ENCODE measurements around the gene TOP3B. TPM values are rescaled to one million over a fixed set of nuclear protein-coding genes. Genes with fewer than 3 reads are reported as not detected.

TOP3B gene
- total and polyA plus RNA-seq, 9 of the 15 experiments (the other 6 are each of a cell fraction or from before 2014, with no cell fraction given) = 3.0 to 188 (median 112) TPM

GRCh38 chr22:21938071-21938822 lies 44.3 kb downstream of the TOP3B start (continued):
- TF ChIP-seq ARID3A (IDR thresholded peaks at IDR 0.05; ENCODE audit: borderline replicate concordance, low read depth, low read length) = peak; percentile 92; the same call in 1 of the 2 replicates
- no peak for TF ChIP-seq ZNF592 (IDR thresholded peaks at IDR 0.05)
- peak; percentile 94 for TF ChIP-seq ZC3H11A (IDR thresholded peaks at IDR 0.05; ENCODE audit: low read depth, low read length)
- TF ChIP-seq ZNF75A (CRISPR knock-in tag; IDR thresholded peaks at IDR 0.05) = no peak
- peak; percentile 100 for TF ChIP-seq SMC3 (conservative IDR thresholded peaks at IDR 0.05; ENCODE audit: insufficient read depth, low read depth, low read length)
- TF ChIP-seq EP300 (IDR thresholded peaks at IDR 0.05; ENCODE audit: low read length) = peak; percentile 83
- peak; percentile 95 for TF ChIP-seq ZKSCAN1 (IDR thresholded peaks at IDR 0.05; ENCODE audit: low read depth, low read length)
- TF ChIP-seq ZNF586 (CRISPR knock-in tag; conservative IDR thresholded peaks at IDR 0.05) = no peak
- no peak for TF ChIP-seq NR1H2 (CRISPR knock-in tag; IDR thresholded peaks at IDR 0.05)
- no peak for TF ChIP-seq CCAR2 (IDR thresholded peaks at IDR 0.05; ENCODE audit: low read depth, low read length)
- TF ChIP-seq CTBP1 (IDR thresholded peaks at IDR 0.05; ENCODE audit: borderline replicate concordance) = no peak
- TF ChIP-seq COPS2 (conservative IDR thresholded peaks at IDR 0.05) = no peak
- TF ChIP-seq ARID1B (IDR thresholded peaks at IDR 0.05) = no peak
- TF ChIP-seq TAF15 (IDR thresholded peaks at IDR 0.05; ENCODE audit: low read depth, low read length) = no peak
- no peak for TF ChIP-seq ZKSCAN3 (CRISPR knock-in tag; IDR thresholded peaks at IDR 0.05)
- no peak for TF ChIP-seq RNF219 (CRISPR knock-in tag; IDR thresholded peaks at IDR 0.05)
- no peak for TF ChIP-seq POLR3A (IDR thresholded peaks at IDR 0.05; ENCODE audit: borderline replicate concordance, extremely low read depth, insufficient read depth, insufficient read length)
- no peak for TF ChIP-seq PHB (CRISPR knock-in tag; IDR thresholded peaks at IDR 0.05)
- peak; percentile 39; the same call in 1 of the 2 replicates for TF ChIP-seq MAFF (IDR thresholded peaks at IDR 0.05; ENCODE audit: low read length)
- no peak for TF ChIP-seq MAZ (CRISPR knock-in tag; conservative IDR thresholded peaks at IDR 0.05 in 1 of 2, IDR thresholded peaks at IDR 0.05 in 1 of 2)
- no peak for TF ChIP-seq ZZZ3 (IDR thresholded peaks at IDR 0.05)
- peak; percentile 74 for TF ChIP-seq CHD2 (IDR thresholded peaks at IDR 0.05; ENCODE audit: low read depth, low read length)
